Measurements from ENCODE around the gene SMC1B.

GRCh38 chr22:45418770-45419138, 5.4 kb upstream of the SMC1B start:
- no peak for TF ChIP-seq POLR2A (IDR thresholded peaks at IDR 0.05)
- TF ChIP-seq, protein P1, sequence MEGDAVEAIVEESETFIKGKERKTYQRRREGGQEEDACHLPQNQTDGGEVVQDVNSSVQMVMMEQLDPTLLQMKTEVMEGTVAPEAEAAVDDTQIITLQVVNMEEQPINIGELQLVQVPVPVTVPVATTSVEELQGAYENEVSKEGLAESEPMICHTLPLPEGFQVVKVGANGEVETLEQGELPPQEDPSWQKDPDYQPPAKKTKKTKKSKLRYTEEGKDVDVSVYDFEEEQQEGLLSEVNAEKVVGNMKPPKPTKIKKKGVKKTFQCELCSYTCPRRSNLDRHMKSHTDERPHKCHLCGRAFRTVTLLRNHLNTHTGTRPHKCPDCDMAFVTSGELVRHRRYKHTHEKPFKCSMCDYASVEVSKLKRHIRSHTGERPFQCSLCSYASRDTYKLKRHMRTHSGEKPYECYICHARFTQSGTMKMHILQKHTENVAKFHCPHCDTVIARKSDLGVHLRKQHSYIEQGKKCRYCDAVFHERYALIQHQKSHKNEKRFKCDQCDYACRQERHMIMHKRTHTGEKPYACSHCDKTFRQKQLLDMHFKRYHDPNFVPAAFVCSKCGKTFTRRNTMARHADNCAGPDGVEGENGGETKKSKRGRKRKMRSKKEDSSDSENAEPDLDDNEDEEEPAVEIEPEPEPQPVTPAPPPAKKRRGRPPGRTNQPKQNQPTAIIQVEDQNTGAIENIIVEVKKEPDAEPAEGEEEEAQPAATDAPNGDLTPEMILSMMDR (IDR thresholded peaks at IDR 0.05): no peak

Measured in thyroid gland (tissue), 4 donors.